Measurements from ENCODE around the gene ACSM4.

- TF ChIP-seq CTCF (IDR thresholded peaks at IDR 0.05): no peak
- TF ChIP-seq POLR2A (IDR thresholded peaks at IDR 0.05): no peak
Measured at GRCh38 chr12:7293670-7294069, 10.2 kb upstream of the ACSM4 start.

Data from body of pancreas (tissue), 4 donors.